HG02588 (cell line): ENCODE measurements around the gene B3GNT4.
"Not testable (repeated sequence)": the region's sequence is repeated elsewhere in the genome, so short reads cannot be mapped to it uniquely, and the experiment has no call there.

ENCODE experiments used
- ATAC-seq: cut with Tn5 transposase; IDR thresholded peaks from one replicate; pipeline ENCODE4 v1.9.1; 2021; ENCODE audit warnings: mild to moderate bottlenecking, moderate library complexity; ENCODE audit not compliant: unreplicated experiment

Gene B3GNT4

DNA sequence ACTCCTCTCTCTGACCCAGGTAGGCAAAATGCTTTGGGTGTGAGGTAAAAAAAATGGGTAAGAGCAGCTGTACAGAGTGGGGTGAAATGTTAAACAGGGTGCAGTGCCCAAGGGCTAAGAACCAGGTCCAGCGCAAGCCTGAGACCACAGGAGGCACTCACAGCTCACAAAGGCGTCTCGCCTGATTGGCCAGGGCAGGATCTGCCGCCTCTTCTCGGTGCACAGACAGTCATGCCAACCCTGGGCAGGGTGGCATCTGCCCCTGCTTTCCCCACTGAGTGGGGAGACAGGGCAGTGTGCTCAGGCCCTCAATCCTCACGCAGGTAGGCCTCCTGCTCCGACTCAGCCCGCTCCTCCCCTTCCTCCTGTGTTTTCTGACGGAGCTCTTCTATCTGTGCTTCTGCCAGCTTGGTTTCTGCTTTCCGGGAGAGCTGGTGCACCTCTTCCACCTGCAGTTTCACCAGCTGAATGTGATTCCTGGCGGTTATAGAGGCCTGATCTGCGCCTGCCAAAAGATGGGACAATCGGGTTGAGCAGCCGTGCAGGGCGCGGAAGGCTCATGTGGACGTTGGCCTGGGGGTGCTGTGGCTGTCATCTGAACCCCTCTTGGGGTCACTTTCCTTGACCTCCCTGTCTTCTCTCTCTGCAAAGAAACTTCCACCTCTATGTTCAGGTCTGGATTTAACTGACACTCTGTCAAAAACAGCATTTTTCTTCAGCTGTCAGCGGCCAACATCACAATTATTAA is 4.7 kb downstream of the B3GNT4 start:
- ATAC-seq = no peak

DNA sequence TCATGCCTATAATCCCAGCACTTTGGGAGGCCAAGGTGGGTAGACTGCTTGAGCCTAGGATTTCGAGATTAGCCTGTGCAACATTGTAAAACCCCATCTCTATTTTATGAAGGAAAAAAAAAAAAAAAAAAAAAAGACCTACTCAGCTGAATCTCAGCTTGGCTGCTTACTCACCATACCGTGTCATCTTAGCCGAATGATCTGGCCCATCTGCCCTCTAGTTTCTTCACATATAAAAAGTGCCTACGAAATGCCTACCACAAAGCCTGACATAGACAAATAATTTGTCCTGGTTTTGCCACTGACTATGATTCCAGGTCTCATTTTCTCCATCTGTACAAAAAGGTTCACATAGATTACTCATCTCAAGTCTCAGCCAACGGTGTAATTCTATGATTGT is 12.3 kb downstream of the B3GNT4 start:
- ATAC-seq = no peak

DNA sequence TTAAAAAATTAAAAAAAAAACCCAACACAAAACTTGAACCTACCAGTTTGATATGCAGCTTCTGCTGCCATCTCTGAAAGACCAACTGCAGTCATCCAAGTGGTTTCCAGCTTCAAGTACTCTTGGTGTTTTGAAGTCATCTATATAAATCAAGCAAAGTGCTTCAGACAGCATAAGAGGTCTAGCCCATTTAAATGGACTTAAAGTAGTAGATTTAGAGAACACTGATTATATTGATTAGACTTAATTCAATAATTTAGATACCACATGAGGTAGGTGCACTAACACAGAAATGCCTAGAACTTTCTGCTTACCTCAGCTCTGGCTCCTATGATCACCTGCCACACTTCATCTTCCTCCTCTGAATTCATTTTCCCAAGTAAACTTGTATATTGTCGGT is 12.9 kb downstream of the B3GNT4 start:
- no peak for ATAC-seq

DNA sequence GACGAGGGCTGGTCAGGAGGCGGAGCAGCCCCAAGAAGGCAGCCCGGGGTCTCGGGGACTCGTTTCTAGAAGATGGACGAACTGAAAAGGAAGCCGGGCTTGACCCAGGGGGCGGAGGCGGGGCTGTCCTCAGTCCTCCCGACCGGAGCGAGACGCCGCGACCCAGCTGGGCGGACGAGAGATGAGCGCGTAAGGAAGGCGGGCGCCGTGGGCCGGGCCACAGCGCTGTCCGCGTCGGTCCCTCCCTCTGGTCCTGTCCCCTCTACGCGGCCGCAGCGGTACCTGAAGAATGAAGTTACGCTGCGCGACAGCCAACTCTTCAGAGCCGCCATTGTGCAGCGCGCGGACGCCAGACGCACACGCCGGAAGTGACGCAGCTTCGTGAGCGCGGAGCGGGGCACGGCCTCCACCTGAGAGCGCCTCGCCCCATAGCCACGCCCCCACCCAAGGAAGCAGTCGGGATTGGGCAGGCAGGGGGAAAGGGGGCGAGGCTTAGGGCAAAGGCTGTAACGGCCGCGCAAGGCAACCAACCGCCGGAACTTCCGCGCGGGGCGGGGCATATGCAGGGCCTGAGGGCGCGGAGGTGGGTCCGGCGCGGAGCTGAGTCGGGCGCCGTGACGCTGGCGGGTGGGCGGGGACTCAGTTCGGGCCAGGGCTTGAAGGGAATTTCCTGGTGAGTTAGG is 22.3 kb downstream of the B3GNT4 start, which contains the start of gene DIABLO:
Gene DIABLO (minus strand): TSS at position 370 of the 683 bp plus-strand sequence. CDS start 38 bp downstream, at position 332.
- ATAC-seq = peak; percentile 86

DNA sequence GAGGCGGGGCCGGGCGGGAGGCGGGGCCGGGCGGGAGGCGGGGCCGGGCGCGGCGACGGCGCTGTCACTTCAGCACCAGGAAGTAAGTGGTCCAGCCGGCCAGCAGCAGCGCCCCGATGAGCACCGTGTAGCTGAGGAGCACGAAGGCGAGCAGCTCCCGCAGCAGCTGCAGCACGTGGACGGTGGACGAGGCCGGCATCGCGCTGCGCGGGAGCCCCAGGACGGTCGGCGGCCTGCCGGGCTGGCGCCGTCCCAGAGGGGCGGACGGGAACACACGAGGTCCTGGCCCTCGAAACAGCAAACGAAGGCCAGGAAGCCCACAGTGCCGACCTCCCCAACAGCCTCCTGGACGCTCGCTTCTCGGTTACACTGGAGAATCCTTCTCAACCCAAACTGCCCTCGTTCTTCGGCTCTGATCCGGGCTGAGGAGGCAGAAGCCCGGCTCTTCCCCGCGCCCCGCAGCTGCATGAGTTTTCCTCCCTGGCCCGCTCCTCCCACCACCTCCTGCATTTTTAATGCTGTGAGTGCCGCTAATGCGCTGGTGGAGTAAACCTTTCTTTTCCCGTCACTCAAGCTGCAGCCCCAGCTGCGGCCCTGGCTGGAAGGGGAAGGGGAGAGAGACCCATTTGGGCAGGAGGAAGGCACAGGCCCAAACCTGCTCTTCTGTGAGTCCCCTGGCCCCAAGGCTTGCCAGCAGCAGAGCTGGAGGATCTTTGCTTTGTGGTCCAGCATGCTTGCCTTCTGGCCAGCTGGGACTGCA is 23.0 kb downstream of the B3GNT4 start:
- ATAC-seq = no peak

- no peak for ATAC-seq
Observed at GRCh38 chr12:122227341-122227740, 23.8 kb downstream of the B3GNT4 start.

DNA sequence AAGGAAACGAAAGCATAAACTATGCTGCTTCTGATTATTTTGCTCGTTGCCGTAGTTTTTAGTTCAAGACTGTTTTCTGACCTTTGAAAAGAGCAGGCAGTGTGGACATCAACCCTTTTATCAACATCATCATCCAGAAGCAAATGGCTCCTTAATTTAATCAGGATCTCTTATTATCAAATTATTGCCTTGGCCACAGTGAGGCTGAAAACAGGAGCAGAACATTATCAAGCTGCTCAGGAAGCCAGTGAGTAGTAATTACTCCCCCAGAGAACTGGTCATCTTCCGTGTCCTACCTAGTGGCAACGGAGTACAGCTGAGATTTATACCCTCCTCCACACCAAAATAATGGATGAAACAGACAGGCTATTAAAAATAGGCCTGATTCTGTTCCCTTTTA is 24.6 kb downstream of the B3GNT4 start:
- ATAC-seq = no peak

- no peak for ATAC-seq
Observed at GRCh38 chr12:122230798-122231197, 27.3 kb downstream of the B3GNT4 start.

- ATAC-seq = no peak
Observed at GRCh38 chr12:122232691-122233090, 29.2 kb downstream of the B3GNT4 start.

DNA sequence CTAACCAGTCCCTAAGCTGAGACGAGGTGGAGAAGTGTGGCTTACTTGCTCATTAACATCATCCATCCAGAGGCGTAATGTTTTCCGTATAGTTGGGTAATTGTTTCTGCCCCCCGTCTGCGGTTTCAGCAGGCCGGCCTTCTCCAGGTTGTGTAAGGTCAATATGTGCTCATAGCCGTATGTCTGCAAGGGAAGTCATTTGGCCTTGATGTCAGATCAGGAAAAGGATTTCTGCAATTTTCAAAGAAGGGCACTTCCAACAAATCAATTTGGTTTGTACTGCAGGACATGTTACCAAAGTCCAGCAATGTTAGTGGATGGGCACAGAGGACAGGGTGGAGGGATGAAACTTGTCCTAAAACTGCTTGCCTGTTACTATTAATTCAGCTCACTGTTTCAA is 32.2 kb downstream of the B3GNT4 start:
- no peak for ATAC-seq

GRCh38 chr12:122238861-122239260 is 35.4 kb downstream of the B3GNT4 start:
- no peak for ATAC-seq

DNA sequence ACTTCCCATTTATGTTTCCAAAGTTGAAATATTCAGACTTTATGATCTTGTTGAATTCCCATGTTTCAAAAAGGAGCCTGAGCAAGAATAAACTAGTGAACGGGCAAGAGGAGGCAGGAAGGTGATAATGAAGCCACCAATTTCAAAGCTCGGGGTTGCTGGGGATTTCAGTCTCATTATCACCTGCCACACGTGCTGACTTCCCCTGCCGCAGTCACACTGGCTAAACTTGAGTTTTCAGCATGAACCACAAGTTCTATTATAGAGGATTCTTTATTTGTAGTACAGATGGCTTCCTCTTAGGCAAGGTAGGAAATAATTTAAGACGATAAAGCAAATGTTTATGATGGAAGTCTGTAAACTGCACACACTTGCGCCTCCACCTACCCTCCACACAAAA is 40.5 kb downstream of the B3GNT4 start:
- ATAC-seq = no peak

- no peak for ATAC-seq
Observed at GRCh38 chr12:122244565-122245371, 41.3 kb downstream of the B3GNT4 start.

DNA sequence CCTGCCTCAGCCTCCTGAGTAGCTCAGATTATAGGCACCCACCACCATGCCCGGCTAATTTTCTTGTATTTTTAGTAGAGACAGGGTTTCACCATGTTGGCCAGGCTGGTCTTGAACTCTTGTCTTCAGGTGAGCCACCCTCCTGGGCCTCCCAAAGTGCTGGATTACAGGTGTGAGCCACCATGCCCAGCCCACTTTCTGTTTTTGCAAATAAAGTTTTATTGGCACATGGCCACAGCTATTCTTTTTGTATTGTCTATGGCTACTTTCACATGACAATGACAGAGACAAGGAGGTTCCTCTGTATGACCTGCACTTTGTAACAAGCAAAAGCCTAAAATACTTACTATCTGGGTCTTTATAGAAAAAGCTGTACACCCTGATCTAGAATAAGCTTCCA is 42.0 kb downstream of the B3GNT4 start:
- no peak for ATAC-seq

DNA sequence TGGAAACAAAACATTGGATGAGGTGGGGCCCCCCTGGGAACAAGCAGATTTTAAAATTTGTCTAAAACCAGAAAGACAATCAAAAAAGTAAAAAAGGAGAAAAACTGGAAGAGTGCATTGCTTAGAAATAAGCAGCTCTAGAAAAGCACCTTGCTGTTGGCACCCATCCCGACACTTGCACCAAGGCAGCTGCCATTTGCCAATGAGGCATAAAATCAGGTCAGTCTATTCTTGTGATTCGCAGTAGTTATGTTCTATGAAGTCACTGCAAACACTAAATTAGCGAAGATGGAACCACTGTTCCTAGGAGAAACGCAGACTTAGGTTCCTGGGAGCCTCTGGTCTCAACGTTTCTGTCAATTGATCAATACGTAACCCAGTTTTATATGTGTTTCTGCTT is 46.5 kb downstream of the B3GNT4 start:
- ATAC-seq = no peak

- no peak for ATAC-seq
Observed at GRCh38 chr12:122250536-122250935, 47.0 kb downstream of the B3GNT4 start.

DNA sequence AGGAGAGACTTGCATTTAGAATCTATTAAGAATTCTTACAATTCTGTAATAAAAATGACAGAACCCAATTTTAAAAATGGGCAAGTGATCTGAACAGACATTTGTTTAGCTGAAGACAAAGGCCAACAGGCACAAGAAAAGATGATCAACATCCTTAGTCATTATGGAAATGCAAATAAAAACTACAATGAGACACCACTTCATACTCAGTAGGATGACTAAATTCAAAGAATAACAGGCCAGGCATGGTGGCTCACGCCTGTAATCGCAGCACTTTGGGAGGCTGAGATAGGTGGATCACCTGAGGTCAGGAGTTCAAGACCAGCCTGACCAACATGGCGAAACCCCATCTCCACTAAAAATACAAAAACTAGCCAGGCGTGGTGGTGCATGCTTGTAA is 55.0 kb downstream of the B3GNT4 start:
- not testable (repeated sequence) for ATAC-seq
